MCF 10A (cell line): ENCODE data around the gene UBQLNL. TPM values are rescaled to one million over a fixed set of nuclear protein-coding genes. Genes with fewer than 3 reads are reported as not detected.

Experiments used
- BruUV-seq: library from RNA; stranded (reverse); fragments of 400-500 nt; replicated peaks from 2 replicates; lab custom pipeline; 2021; lab: Mats Ljungman, UMichigan
- CTCF ChIA-PET: fragments of 300-600 bp; sonication (Branson Sonifier 250); formaldehyde crosslinking; extraction: SDS; loops from one replicate; lab custom pipeline; 2021; ENCODE audit warnings: antibody characterized with exemption, inconsistent platforms; lab: Yijun Ruan, JAX
- POLR2A ChIA-PET: fragments of 300-600, 350-650 bp; sonication (Branson Sonifier 250); formaldehyde crosslinking; extraction: SDS; loops from one replicate; lab custom pipeline; 2020; ENCODE audit warnings: antibody characterized with exemption, inconsistent platforms; lab: Yijun Ruan, JAX
- DNase-seq: peaks from one replicate; pipeline ENCODE4 v3.0.0-alpha.2; 2018; ENCODE audit not compliant: unreplicated experiment
- H3K27ac Mint-ChIP-seq: one replicate; pipeline ENCODE4 v1.8.0; 2022; ENCODE audit warnings: mild to moderate bottlenecking, low read depth, mixed read lengths; ENCODE audit not compliant: unreplicated experiment
- H3K27me3 Mint-ChIP-seq: one replicate; pipeline ENCODE4 v1.8.0; 2022; ENCODE audit warnings: mixed read lengths; ENCODE audit not compliant: insufficient read depth, unreplicated experiment
- H3K36me3 Mint-ChIP-seq: one replicate; pipeline ENCODE4 v1.8.0; 2022; ENCODE audit warnings: mild to moderate bottlenecking, moderate library complexity, mixed read lengths; ENCODE audit not compliant: insufficient read depth, unreplicated experiment
- H3K4me1 Mint-ChIP-seq: one replicate; pipeline ENCODE4 v1.8.0; 2022; ENCODE audit warnings: mixed read lengths; ENCODE audit not compliant: insufficient read depth, unreplicated experiment
- H3K4me3 Mint-ChIP-seq: one replicate; pipeline ENCODE4 v1.8.0; 2022; ENCODE audit warnings: mild to moderate bottlenecking, moderate library complexity, mixed read lengths; ENCODE audit not compliant: unreplicated experiment
- H3K9me3 Mint-ChIP-seq: one replicate; pipeline ENCODE4 v1.8.0; 2022; ENCODE audit warnings: mixed read lengths; ENCODE audit not compliant: unreplicated experiment
- intact Hi-C: fragments of 100-400 bp; cut with micrococcal nuclease; formaldehyde crosslinking; loops from 2 replicates; pipeline ENCODE4 v1.14.1; 2022
- total RNA-seq: library from RNA; stranded (reverse); gene quantifications from 2 replicates; pipeline ENCODE4 v1.2.3, GENCODE V29; 2022
- TF ChIP-seq, protein P1 (sequence below): fragments of 200-600 bp; IDR thresholded peaks from one replicate; pipeline ENCODE4 v1.8.0; 2022; ENCODE audit warnings: antibody characterized with exemption, mild to moderate bottlenecking; ENCODE audit not compliant: unreplicated experiment

UBQLNL gene
- total RNA-seq, 1 experiment from 2014 or later: not detected

DNA sequence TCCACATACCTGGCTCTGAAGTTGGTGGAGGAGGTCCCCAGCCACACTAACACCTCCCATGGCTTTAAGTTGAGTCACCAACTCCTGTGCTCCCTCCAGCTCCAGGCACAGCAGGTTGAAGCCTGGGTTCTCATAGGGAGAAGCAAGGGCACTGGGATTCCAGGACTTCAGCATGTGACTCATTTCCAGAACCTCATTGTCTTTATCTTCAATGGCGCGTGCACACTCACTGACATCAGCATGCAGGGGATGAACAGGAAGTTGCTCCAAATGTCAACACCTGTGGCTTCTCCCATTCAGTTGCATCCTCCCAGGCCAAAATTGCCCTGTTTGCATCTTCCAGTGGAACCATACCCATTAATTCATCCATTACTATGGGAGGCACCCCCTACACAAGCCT is 5.8 kb upstream of the UBQLNL start:
- Mint-ChIP-seq H3K4me1 (no peaks in the 10 kb centered on the region), H3K36me3 (no peaks in the 10 kb centered on the region), H3K4me3 (no peak overlapping the region), H3K9me3 (no peaks in the 10 kb centered on the region), H3K27me3 (peaks cover 31% of the 10 kb centered on the region), H3K27ac (no peak overlapping the region)
- intact Hi-C loops: no loop called here
- POLR2A ChIA-PET: no interaction called here
- peak; percentile 11 for DNase-seq
- BruUV-seq: no TSS peak
- TF ChIP-seq, protein P1, sequence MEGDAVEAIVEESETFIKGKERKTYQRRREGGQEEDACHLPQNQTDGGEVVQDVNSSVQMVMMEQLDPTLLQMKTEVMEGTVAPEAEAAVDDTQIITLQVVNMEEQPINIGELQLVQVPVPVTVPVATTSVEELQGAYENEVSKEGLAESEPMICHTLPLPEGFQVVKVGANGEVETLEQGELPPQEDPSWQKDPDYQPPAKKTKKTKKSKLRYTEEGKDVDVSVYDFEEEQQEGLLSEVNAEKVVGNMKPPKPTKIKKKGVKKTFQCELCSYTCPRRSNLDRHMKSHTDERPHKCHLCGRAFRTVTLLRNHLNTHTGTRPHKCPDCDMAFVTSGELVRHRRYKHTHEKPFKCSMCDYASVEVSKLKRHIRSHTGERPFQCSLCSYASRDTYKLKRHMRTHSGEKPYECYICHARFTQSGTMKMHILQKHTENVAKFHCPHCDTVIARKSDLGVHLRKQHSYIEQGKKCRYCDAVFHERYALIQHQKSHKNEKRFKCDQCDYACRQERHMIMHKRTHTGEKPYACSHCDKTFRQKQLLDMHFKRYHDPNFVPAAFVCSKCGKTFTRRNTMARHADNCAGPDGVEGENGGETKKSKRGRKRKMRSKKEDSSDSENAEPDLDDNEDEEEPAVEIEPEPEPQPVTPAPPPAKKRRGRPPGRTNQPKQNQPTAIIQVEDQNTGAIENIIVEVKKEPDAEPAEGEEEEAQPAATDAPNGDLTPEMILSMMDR: no peak
- CTCF ChIA-PET: interaction anchor here (0.6 kb wide), 1 partner anchor 180 kb away, joined by 3 read pairs; no protein-coding TSS in a partner anchor

DNA sequence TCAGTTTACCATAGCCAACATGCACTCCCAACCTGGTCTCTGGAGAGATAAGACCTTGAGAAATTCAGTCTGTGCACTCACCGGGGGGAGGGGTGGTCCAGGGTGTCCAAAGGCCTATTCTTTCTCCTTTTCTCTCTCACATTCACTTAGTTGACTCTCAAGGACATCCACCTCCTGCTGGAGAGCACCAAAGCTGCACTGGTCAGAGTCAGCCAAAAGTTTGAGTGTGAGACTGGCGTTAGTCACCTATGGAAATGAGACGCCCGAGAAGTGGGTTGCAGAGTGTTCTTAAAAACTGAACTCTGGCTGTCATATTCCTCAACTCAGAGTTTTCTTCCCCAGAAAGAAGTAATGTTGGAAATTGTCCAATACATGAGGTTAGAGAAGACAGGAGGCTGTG is 5.0 kb upstream of the UBQLNL start:
- CTCF ChIA-PET: interaction anchor here (0.8 kb wide), 1 partner anchor 24 kb away, joined by 4 read pairs; no protein-coding TSS in a partner anchor
- POLR2A ChIA-PET: no interaction called here
- no peaks in the 10 kb centered on the region for H3K36me3 Mint-ChIP-seq

DNA sequence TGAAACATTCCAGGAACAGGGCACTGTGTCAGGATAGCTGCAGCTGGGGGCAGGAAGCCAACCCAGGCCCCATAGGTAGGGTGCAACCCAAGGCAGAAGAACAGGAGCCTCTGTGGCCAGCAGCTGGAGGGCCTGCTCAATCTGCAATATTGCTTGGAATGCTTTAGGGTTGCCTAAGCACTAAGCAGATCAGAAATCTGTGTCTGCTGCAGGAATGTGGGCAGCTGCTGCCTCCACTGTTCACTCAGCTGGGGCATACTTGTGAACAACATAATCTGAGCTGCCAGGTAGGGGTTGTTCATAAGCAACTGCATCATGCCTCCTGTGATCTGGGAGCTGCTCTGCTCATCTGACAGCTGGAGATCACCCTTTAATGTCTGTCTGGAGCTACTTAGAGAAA is 1.7 kb downstream of the UBQLNL start:
- DNase-seq: no peak
- no TSS peak for BruUV-seq
- CTCF ChIA-PET: no interaction called here
- no peak overlapping the region for H3K27ac Mint-ChIP-seq
- H3K27me3 Mint-ChIP-seq: peaks cover 36% of the 10 kb centered on the region
- TF ChIP-seq, protein P1: no peak
- no peaks in the 10 kb centered on the region for H3K36me3 Mint-ChIP-seq
- no peaks in the 10 kb centered on the region for H3K4me1 Mint-ChIP-seq
- POLR2A ChIA-PET: no interaction called here
- no peak overlapping the region for H3K4me3 Mint-ChIP-seq
- no peaks in the 10 kb centered on the region for H3K9me3 Mint-ChIP-seq
- intact Hi-C loops: no loop called here

More for the DNA sequence above, 5.0 kb upstream of the UBQLNL start:
- Mint-ChIP-seq H3K9me3 (no peaks in the 10 kb centered on the region), H3K4me1 (no peaks in the 10 kb centered on the region), H3K4me3 (no peak overlapping the region), H3K27me3 (peaks cover 24% of the 10 kb centered on the region), H3K27ac (no peak overlapping the region)
- intact Hi-C loops: no loop called here
- DNase-seq: no peak
- no TSS peak for BruUV-seq
- TF ChIP-seq, protein P1: no peak

- CTCF ChIA-PET: no interaction called here
- no peaks in the 10 kb centered on the region for H3K36me3 Mint-ChIP-seq
- H3K27me3 Mint-ChIP-seq: peaks cover 36% of the 10 kb centered on the region
- no TSS peak for BruUV-seq
- no peak for DNase-seq
- no peaks in the 10 kb centered on the region for H3K9me3 Mint-ChIP-seq
- H3K27ac Mint-ChIP-seq: no peak within 1 kb of the TSS
- intact Hi-C loops: no loop called here
- no peaks in the 10 kb centered on the region for H3K4me1 Mint-ChIP-seq
- H3K4me3 Mint-ChIP-seq: no peak within 1 kb of the TSS
- TF ChIP-seq, protein P1: no peak
- POLR2A ChIA-PET: no interaction called here
Observed at GRCh38 chr11:5509803-5510202, 6.7 kb downstream of the UBQLNL start, which contains the start of gene UBQLN3. TSS of gene UBQLN3 (minus strand) at chr11:5509957. CDS start at chr11:5509558, 399 bp downstream.
